Ishikawa (cell line): ENCODE measurements around the gene SPATA9.

ENCODE experiments used
- CREB1 ChIP-seq: IDR thresholded peaks from 2 replicates; pipeline ENCODE4 v1.6.1; 2012; ENCODE audit warnings: low read depth
- EGR1 ChIP-seq: IDR thresholded peaks from 2 replicates; pipeline ENCODE4 v1.6.1; 2012
- EP300 ChIP-seq: IDR thresholded peaks from 2 replicates; pipeline ENCODE4 v1.6.1; 2012; ENCODE audit warnings: borderline replicate concordance
- YY1 ChIP-seq: IDR thresholded peaks from 2 replicates; pipeline ENCODE4 v1.6.1; 2012; ENCODE audit warnings: low read depth
- TF ChIP-seq, protein P1 (sequence below): IDR thresholded peaks from 2 replicates; pipeline ENCODE4 v1.6.1; 2012

DNA sequence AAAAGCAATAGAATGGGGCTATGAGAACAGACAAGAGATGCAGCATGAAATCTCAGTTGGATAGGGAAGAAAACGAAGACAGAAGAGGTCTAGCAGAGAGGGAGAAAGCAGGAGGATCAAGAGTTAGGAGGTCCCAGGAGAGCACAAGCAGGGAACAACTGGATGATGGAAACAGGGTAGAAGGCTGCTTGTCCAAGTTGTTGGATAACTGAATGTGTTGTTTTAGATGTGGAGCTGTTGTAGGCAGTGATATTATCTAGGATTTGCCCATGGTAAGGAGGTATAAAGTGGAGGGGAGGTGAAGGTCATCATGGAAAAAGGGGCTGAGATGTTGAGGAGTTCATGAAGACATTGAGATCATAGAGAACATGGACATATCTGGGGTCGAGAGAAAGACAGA, 35.9 kb upstream of the SPATA9 start:
- TF ChIP-seq EGR1 (no peak), EP300 (no peak), YY1 (no peak), CREB1 (no peak)
- TF ChIP-seq, protein P1, sequence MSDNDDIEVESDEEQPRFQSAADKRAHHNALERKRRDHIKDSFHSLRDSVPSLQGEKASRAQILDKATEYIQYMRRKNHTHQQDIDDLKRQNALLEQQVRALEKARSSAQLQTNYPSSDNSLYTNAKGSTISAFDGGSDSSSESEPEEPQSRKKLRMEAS: no peak
